Heart left ventricle (tissue), 16 donors: Measurements from ENCODE around the gene RTN4RL2. TPM values are rescaled to one million over a fixed set of nuclear protein-coding genes. Genes with fewer than 3 reads are reported as not detected.
A peak's percentile ranks its signal among the peaks of the same experiment; 100 is the strongest.

ENCODE experiments used
- ATAC-seq, 4 donors: fragments of 200-7000 bp; cut with Tn5 transposase; one replicate each; pipeline ENCODE4 v1.9.1; 2020 to 2022; ENCODE audit warnings: moderate library complexity in 4 of 4, mild to moderate bottlenecking in 3 of 4, moderate number of reproducible peaks in 1 of 4
- DNase-seq, 5 donors: peaks; one replicate each; pipeline ENCODE4 v3.0.0-alpha.2; 2020
- H3K27ac ChIP-seq, 12 donors: fragments of 200-600 bp; sonication (generic) in 4 of 12; one replicate each; pipeline versions ENCODE4 v1.5.0 to v1.8.0; 2016 to 2022; ENCODE audit warnings: mild to moderate bottlenecking in 2 of 12
- H3K27me3 ChIP-seq, 9 donors: fragments of 200-600 bp; sonication (generic) in 2 of 9; one replicate each; pipeline versions ENCODE4 v1.5.1 to v1.8.0; 2016 to 2022; ENCODE audit warnings: mild to moderate bottlenecking in 3 of 9
- H3K36me3 ChIP-seq, 9 donors: fragments of 200-600 bp; sonication (generic) in 2 of 9; one replicate each; pipeline versions ENCODE4 v1.5.0 to v1.8.0; 2018 to 2022; ENCODE audit warnings: mild to moderate bottlenecking in 2 of 9
- H3K4me1 ChIP-seq, 12 donors: fragments of 200-600 bp; sonication (generic) in 4 of 12; one replicate each; pipeline versions ENCODE4 v1.5.0 to v1.8.0; 2016 to 2022; ENCODE audit warnings: mild to moderate bottlenecking in 3 of 12
- H3K4me3 ChIP-seq, 12 donors: fragments of 200-600 bp; sonication (generic) in 4 of 12; one replicate each; pipeline versions ENCODE4 v1.5.0 to v1.8.0; 2017 to 2022; ENCODE audit warnings: mild to moderate bottlenecking in 9 of 12, moderate library complexity in 4 of 12
- H3K9me3 ChIP-seq, 12 donors: fragments of 200-600 bp; sonication (generic) in 4 of 12; one replicate each; pipeline versions ENCODE4 v1.5.0 to v1.8.0; 2016 to 2022; ENCODE audit warnings: mild to moderate bottlenecking in 1 of 12
- POLR2A ChIP-seq, 2 donors: fragments of 450-650 bp; IDR thresholded peaks; one replicate each; pipeline ENCODE4 v1.6.1; 2017; ENCODE audit warnings: antibody characterized with exemption in 2 of 2, mild to moderate bottlenecking in 2 of 2, moderate library complexity in 2 of 2
- WGBS, 4 donors: extraction: QIAGEN DNeasy Blood & Tissue Kit in 2 of 4; methylation state at CpG; one replicate each; pipeline versions ENCODE4 v1.1.5 to v1.1.7; 2013 to 2018; 5-methylcytosine and 5-hydroxymethylcytosine counted together
- intact Hi-C, 10 donors: fragments of 100-400 bp; cut with DNase I; formaldehyde crosslinking; loops; one replicate each; pipeline versions ENCODE4 v1.11.1 to v1.14.2; 2022
- polyA plus RNA-seq, 2 donors: library from polyadenylated mRNA; stranded (reverse); fragments of 200-250 nt; gene quantifications; one replicate each; pipeline ENCODE4 v1.2.3, GENCODE V29; 2013
- total RNA-seq, 9 donors: library from RNA; depleted of rRNA in 2 of 9; stranded (reverse); fragments of >200 nt in 2 of 9; fragmentation: NEBNext Ultra II Directional in 3 of 9; extraction: Animal tissue kit (Norgen Biotek cat#: 25700) in 3 of 9; gene quantifications; one replicate each; pipeline versions ENCODE4 v1.1.0 to v1.2.4, GENCODE V29; 2016 to 2023
- TF ChIP-seq, protein P1 (sequence below), 12 donors: fragments of 200-600 bp; sonication (generic) in 4 of 12; IDR thresholded peaks; one replicate each; pipeline versions ENCODE4 v1.5.0 to v1.8.0; 2018 to 2022; ENCODE audit warnings: antibody characterized with exemption in 12 of 12, mild to moderate bottlenecking in 5 of 12
- donor health status: ischemic (EF 13 %, LVEDD 7.1; RV severe dilation, severe dysfunction).
- donor health status: healthy with polysubstance abuse.
- donor health status: DM: no; HTN: yes; CAD: no.
- donor health status: DM: no; HTN: no; CAD: no.
- donor health status: ischemic (EF 25% LVEDD 6.9; RV normal size, moderate dysfunction).
- donor health status: ischemic (EF 25% LVEDD 5.7; RV mildly dilated, moderate dysfunction).
- donor health status: healthy.
- donor health status: DM: yes; HTN: yes; CAD: no.
- donor health status: ischemic (EF 35%, LVEDD 5.7; RV mildly dilated, moderate dysfunction).
- donor health status: nonischemic (EF 11% LVEDD 7.7; RV severe dilation, severe dysfunction).
- donor health status: DM: yes; HTN: yes; CAD: no.
- donor health status: PGD.
- donor health status: ischemic (EF 29% LVEDD 5.4; RV normal size, mild dysfunction).
- donor health status: nonischemic (EF 23%, LVEDD 6.1; RV moderate dilation, normal function).

The RTN4RL2 gene
- total and polyA plus RNA-seq, 11 donors: 0.58 to 2.1 (median 1.1) TPM

DNA sequence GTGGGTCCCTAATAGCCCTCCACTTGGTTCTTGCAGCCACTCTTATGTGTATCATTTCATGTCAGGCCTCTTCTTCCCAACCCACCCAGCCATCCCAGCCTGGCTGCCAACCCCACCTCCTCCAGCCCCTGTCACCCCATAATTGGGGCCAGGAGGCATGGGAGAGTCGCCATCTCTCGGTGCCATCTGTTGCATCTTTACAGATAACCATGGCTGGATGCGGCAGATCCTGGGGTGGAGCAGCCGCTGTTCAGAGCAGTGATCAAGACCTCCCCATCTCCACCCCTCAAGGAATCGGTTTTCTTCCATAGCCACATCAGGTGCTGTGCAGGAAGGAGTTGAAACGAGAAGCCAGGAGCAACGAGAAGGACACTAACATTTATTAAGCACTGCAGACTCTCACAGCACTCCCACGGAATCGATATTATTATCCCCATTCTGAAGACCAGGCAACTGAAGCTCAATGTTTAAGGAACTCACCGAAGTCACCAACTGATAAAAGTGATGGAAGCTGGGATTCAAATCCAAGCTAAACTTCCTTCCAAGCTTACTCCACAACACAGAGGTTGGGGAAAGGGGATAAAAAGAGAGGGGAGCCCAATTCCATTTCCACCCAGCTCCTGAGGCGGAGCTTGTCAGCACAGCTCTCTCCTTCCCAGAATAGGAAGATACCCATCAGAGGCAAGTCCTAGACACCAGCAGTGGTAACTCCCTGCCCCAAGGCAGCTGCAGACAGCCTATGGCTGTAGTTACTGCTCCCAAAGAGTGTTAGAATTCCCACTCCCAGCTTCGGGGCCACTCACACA, 52.5 kb downstream of the RTN4RL2 start:
- DNase-seq: no peak
- Histone ChIP-seq H3K9me3 (no peaks in the 10 kb centered on the region), H3K4me1 (peaks cover 0 to 25% (median 12%) of the 10 kb centered on the region in 12 donors), H3K36me3 (no peaks in the 10 kb centered on the region), H3K27me3 (no peaks in the 10 kb centered on the region), H3K27ac (peak overlapping the region in 1 of 12 donors; percentile 8), H3K4me3 (no peak overlapping the region)
- WGBS, 4 donors: 83 to 86% (median 85%) methylated on average over 12 of the region's 12 CpGs
- no peak for ATAC-seq
- TF ChIP-seq POLR2A (IDR thresholded peaks at IDR 0.05): no peak
- TF ChIP-seq, protein P1, sequence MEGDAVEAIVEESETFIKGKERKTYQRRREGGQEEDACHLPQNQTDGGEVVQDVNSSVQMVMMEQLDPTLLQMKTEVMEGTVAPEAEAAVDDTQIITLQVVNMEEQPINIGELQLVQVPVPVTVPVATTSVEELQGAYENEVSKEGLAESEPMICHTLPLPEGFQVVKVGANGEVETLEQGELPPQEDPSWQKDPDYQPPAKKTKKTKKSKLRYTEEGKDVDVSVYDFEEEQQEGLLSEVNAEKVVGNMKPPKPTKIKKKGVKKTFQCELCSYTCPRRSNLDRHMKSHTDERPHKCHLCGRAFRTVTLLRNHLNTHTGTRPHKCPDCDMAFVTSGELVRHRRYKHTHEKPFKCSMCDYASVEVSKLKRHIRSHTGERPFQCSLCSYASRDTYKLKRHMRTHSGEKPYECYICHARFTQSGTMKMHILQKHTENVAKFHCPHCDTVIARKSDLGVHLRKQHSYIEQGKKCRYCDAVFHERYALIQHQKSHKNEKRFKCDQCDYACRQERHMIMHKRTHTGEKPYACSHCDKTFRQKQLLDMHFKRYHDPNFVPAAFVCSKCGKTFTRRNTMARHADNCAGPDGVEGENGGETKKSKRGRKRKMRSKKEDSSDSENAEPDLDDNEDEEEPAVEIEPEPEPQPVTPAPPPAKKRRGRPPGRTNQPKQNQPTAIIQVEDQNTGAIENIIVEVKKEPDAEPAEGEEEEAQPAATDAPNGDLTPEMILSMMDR (IDR thresholded peaks at IDR 0.05): no peak
- intact Hi-C loops: loop anchor here in 1 of 10 donors (10.0 kb wide), 1 partner anchor 168 kb away; no protein-coding TSS in a partner anchor

DNA sequence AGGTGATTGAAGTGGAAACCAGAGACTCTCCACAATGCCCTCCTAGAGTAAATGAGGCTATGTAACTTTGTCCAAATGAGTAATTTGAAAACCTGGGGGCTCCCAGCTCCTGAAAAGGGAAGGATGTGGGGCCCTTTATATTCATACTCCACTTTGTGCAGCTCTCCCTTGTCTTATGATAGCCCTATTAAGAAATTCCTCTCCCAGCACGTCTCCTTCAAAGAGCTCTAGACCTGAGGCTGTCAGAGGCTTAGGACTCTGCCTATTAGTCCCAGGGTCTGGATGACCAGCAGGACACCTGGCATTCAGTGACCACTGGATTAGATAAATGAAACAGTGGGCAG, 53.1 kb downstream of the RTN4RL2 start:
- intact Hi-C loops: loop anchor here in 1 of 10 donors (10.0 kb wide), 1 partner anchor 169 kb away; no protein-coding TSS in a partner anchor
- H3K4me1 ChIP-seq: peaks cover 0 to 25% (median 12%) of the 10 kb centered on the region in 12 donors
- H3K36me3 ChIP-seq: no peaks in the 10 kb centered on the region
- peak overlapping the region in 2 of 12 donors; percentile 85 to 97 for H3K4me3 ChIP-seq
- H3K27ac ChIP-seq: peak overlapping the region in 2 of 12 donors; percentile 8 to 77
- TF ChIP-seq POLR2A (IDR thresholded peaks at IDR 0.05): no peak
- TF ChIP-seq, protein P1 (IDR thresholded peaks at IDR 0.05): no peak
- no peak for DNase-seq
- no peaks in the 10 kb centered on the region for H3K9me3 ChIP-seq
- 55 to 69% (median 63%) methylated on average over 1 of the region's 1 CpG for WGBS, 4 donors
- no peak for ATAC-seq
- no peaks in the 10 kb centered on the region for H3K27me3 ChIP-seq

DNA sequence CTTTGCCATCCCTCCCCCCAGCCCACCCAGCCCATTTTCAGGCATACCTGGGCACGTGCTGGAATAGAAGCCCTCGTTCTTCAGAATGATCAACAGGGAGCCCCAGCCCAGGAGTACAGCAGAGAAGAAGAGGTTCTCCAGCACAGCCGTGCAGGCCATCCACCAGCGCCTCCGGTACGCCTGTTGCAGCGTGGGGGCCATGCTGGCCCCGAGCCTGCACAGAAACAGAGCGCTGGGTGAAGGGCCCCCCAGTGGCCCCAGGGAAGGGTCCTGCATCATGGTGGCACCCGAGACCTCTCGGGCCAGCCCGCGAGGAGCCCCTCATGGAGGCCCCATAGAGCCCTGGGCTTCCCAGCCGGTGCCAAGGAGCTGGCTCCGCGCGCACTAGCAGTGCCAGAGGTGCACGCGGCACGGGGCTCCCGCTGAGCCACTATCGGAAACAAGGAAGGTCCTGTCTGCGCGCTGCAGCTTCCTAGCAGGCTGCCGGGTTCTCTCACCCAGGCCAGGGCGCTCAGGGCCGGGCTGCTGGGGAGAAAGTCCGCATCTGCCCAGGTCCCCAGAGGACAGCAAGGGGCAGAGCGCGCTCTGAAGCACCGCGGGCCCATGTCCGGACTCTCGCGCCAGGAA, 53.7 kb downstream of the RTN4RL2 start:
- DNase-seq: peak; percentile 26 to 74 (median 50)
- Histone ChIP-seq H3K27ac (peak overlapping the region in 11 of 12 donors; percentile 21 to 77 (median 60)), H3K4me3 (peak overlapping the region; percentile 62 to 98 (median 80))

More for the DNA sequence above, 53.7 kb downstream of the RTN4RL2 start:
- ATAC-seq: peak; percentile 32 to 71 (median 70)
- Histone ChIP-seq H3K36me3 (no peaks in the 10 kb centered on the region), H3K4me1 (peaks cover 0 to 25% (median 12%) of the 10 kb centered on the region in 12 donors), H3K27me3 (no peaks in the 10 kb centered on the region), H3K9me3 (no peaks in the 10 kb centered on the region)
- no peak for TF ChIP-seq POLR2A (IDR thresholded peaks at IDR 0.05)
- TF ChIP-seq, protein P1 (IDR thresholded peaks at IDR 0.05): no peak
- intact Hi-C loops: loop anchor here in 3 of 10 donors (2.0 to 10.0 kb wide), 3 partner anchors 13 to 169 kb away; no protein-coding TSS in a partner anchor
- 0 to 19% (median 12%) methylated on average over 12 to 35 of the region's 35 CpGs for WGBS, 4 donors
